HepG2 (cell line): Measurements from ENCODE around the gene FBXO24. TPM values are rescaled to one million over a fixed set of nuclear protein-coding genes. Genes with fewer than 3 reads are reported as not detected.
A peak's percentile ranks its signal among the peaks of the same experiment; 100 is the strongest.

Experiments used
- ADNP ChIP-seq: sonication (generic); formaldehyde crosslinking; IDR thresholded peaks from 2 replicates; pipeline ENCODE4 v1.4.0; 2020; ENCODE audit warnings: missing genetic modification reagents
- GATAD1 ChIP-seq: IDR thresholded peaks from 2 replicates; pipeline ENCODE4 v1.6.1; 2016; ENCODE audit warnings: missing genetic modification reagents, missing compliant biosample characterization
- POLR2G ChIP-seq: fragments of 200-400 bp; formaldehyde crosslinking; IDR thresholded peaks from 2 replicates; pipeline ENCODE4 v1.6.1; 2018; ENCODE audit warnings: mild to moderate bottlenecking, low read depth, low read length, moderate library complexity
- RARA ChIP-seq: IDR thresholded peaks from 2 replicates; pipeline ENCODE4 v1.6.1; 2016; ENCODE audit warnings: missing genetic modification reagents, missing compliant biosample characterization
- SATB2 ChIP-seq: sonication (generic); formaldehyde crosslinking; IDR thresholded peaks from 2 replicates; pipeline ENCODE4 v1.5.0; 2020; ENCODE audit warnings: missing genetic modification reagents
- SOX13 ChIP-seq, 3 experiments: fragments of 450-650 bp in 1 of 3; sonication (generic) in 1 of 3; formaldehyde crosslinking in 1 of 3; IDR thresholded peaks in 2 of 3; conservative IDR thresholded peaks in 1 of 3; 2 replicates each; pipeline versions ENCODE4 v1.5.0 to v1.6.1; 2016 to 2020; ENCODE audit warnings: antibody characterized with exemption in 1 of 3, mild to moderate bottlenecking in 1 of 3, missing compliant biosample characterization in 1 of 3, missing genetic modification reagents in 1 of 3, moderate library complexity in 1 of 3
- TBX2 ChIP-seq: sonication (generic); formaldehyde crosslinking; IDR thresholded peaks from 2 replicates; pipeline ENCODE4 v1.5.0; 2020; ENCODE audit warnings: missing genetic modification reagents, mild to moderate bottlenecking, borderline replicate concordance
- ZFP41 ChIP-seq: sonication (generic); formaldehyde crosslinking; IDR thresholded peaks from 2 replicates; pipeline ENCODE4 v1.4.0; 2020; ENCODE audit warnings: mild to moderate bottlenecking, missing genetic modification reagents, borderline replicate concordance
- ZNF232 ChIP-seq: sonication (generic); formaldehyde crosslinking; IDR thresholded peaks from 2 replicates; pipeline ENCODE4 v1.4.0; 2020; ENCODE audit warnings: missing genetic modification reagents, borderline replicate concordance
- ZNF274 ChIP-seq: sonication (generic); formaldehyde crosslinking; IDR thresholded peaks from 2 replicates; pipeline ENCODE4 v1.5.1; 2020; ENCODE audit warnings: mild to moderate bottlenecking, missing genetic modification reagents
- ZNF350 ChIP-seq: sonication (generic); formaldehyde crosslinking; IDR thresholded peaks from 2 replicates; pipeline ENCODE4 v1.4.0; 2020; ENCODE audit warnings: mild to moderate bottlenecking, low read depth, missing genetic modification reagents, borderline replicate concordance
- ZNF747 ChIP-seq: sonication (generic); formaldehyde crosslinking; IDR thresholded peaks from 2 replicates; pipeline ENCODE4 v1.8.1; 2023; ENCODE audit warnings: missing genetic modification reagents, mild to moderate bottlenecking, borderline replicate concordance
- polyA plus RNA-seq, 8 experiments: library from polyadenylated mRNA; depleted of rRNA in 3 of 8; stranded (reverse) in 7 of 8; unstranded in 1 of 8; fragments of >200 nt; fragmentation: Illumina TruSeq in 4 of 8; extraction: Trizol in 4 of 8; gene quantifications; 2 replicates each; pipeline versions ENCODE4 v1.2.1 to v1.2.3, GENCODE V29; 2011 to 2016; ENCODE audit warnings: low read depth in 4 of 8, missing spikeins in 1 of 8, mixed read lengths in 1 of 8; ENCODE audit not compliant: insufficient read depth in 1 of 8
- total RNA-seq, 5 experiments: library from RNA; depleted of rRNA; stranded (reverse); fragments of >200 nt; fragmentation: Illumina TruSeq; extraction: Trizol; gene quantifications; 2 replicates each; pipeline ENCODE4 v1.2.3, GENCODE V29; 2016; ENCODE audit warnings: low read depth in 1 of 5
- TF ChIP-seq, protein P1 (sequence below): IDR thresholded peaks from 2 replicates; pipeline ENCODE4 v1.6.1; 2016; ENCODE audit warnings: missing compliant biosample characterization, missing genetic modification reagents, borderline replicate concordance
- TF ChIP-seq, protein P2 (sequence below): IDR thresholded peaks from 2 replicates; pipeline ENCODE4 v1.6.1; 2016; ENCODE audit warnings: control low read depth
- TF ChIP-seq, protein P3 (sequence below), 2 experiments: fragments of 450-650 bp in 1 of 2; sonication (generic) in 1 of 2; formaldehyde crosslinking in 1 of 2; IDR thresholded peaks; 2 replicates each; pipeline versions ENCODE4 v1.6.1 to v1.8.0; 2016 to 2022; ENCODE audit warnings: antibody characterized with exemption in 1 of 2, mild to moderate bottlenecking in 1 of 2, missing genetic modification reagents in 1 of 2
- TF ChIP-seq, protein P4 (sequence below): sonication (generic); formaldehyde crosslinking; IDR thresholded peaks from 2 replicates; pipeline ENCODE4 v1.4.0; 2020; ENCODE audit warnings: missing genetic modification reagents

The FBXO24 gene
- total and polyA plus RNA-seq, 2 of the 13 experiments (the other 11 are each of a cell fraction or from before 2014, with no cell fraction given), result 0.20 to 0.55 TPM

DNA sequence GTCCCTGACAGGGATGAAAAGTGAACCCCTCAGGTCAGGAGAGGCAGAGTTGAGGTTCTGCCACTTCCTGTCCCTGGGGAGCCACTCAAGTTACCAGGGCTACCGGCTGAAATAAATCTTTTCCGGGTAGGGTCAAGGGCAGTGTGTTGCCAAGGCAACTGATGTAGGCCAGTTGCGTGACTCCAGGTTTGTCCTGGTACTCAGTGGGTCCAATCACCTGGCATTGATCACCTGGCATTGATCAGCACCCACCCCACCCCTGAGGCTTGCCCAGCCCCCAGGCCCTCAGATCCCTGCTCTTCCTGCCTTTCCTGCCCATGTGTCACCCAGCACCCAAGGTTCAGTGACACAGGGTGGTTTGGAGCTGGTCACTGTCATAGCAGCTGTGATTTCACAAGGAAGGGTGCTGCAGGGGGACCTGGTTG, 18.4 kb upstream of the FBXO24 start (continued):
- TF ChIP-seq ZNF232 (CRISPR knock-in tag) (0 out of 2 replicates have a peak, but pooled peaks have one; percentile 15), GATAD1 (CRISPR knock-in tag) (no peak), ZNF747 (peak; percentile 63; the same call in 1 of the 2 replicates), SOX13 (IDR thresholded peaks at IDR 0.05) (no peak), SOX13 (CRISPR knock-in tag; conservative IDR thresholded peaks at IDR 0.05 in 1 of 2, IDR thresholded peaks at IDR 0.05 in 1 of 2) (no peak), POLR2G (peak; percentile 13), SATB2 (no peak; the same call in 1 of the 2 replicates), ZNF350 (CRISPR knock-in tag) (0 out of 2 replicates have a peak, but pooled peaks have one; percentile 13), RARA (CRISPR knock-in tag) (peak; percentile 86), ADNP (CRISPR knock-in tag) (no peak), ZNF274 (CRISPR knock-in tag) (no peak), TBX2 (CRISPR knock-in tag) (peak; percentile 7; the same call in 1 of the 2 replicates), ZFP41 (0 out of 2 replicates have a peak, but pooled peaks have one; percentile 13)
- TF ChIP-seq, protein P1, sequence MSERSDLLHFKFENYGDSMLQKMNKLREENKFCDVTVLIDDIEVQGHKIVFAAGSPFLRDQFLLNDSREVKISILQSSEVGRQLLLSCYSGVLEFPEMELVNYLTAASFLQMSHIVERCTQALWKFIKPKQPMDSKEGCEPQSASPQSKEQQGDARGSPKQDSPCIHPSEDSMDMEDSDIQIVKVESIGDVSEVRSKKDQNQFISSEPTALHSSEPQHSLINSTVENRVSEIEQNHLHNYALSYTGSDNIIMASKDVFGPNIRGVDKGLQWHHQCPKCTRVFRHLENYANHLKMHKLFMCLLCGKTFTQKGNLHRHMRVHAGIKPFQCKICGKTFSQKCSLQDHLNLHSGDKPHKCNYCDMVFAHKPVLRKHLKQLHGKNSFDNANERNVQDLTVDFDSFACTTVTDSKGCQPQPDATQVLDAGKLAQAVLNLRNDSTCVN (CRISPR knock-in tag), result peak; percentile 3; the same call in 1 of the 2 replicates
- TF ChIP-seq, protein P2, sequence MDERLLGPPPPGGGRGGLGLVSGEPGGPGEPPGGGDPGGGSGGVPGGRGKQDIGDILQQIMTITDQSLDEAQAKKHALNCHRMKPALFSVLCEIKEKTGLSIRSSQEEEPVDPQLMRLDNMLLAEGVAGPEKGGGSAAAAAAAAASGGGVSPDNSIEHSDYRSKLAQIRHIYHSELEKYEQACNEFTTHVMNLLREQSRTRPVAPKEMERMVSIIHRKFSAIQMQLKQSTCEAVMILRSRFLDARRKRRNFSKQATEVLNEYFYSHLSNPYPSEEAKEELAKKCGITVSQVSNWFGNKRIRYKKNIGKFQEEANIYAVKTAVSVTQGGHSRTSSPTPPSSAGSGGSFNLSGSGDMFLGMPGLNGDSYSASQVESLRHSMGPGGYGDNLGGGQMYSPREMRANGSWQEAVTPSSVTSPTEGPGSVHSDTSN (CRISPR knock-in tag), result 0 out of 2 replicates have a peak, but pooled peaks have one; percentile 17
- TF ChIP-seq, protein P3, sequence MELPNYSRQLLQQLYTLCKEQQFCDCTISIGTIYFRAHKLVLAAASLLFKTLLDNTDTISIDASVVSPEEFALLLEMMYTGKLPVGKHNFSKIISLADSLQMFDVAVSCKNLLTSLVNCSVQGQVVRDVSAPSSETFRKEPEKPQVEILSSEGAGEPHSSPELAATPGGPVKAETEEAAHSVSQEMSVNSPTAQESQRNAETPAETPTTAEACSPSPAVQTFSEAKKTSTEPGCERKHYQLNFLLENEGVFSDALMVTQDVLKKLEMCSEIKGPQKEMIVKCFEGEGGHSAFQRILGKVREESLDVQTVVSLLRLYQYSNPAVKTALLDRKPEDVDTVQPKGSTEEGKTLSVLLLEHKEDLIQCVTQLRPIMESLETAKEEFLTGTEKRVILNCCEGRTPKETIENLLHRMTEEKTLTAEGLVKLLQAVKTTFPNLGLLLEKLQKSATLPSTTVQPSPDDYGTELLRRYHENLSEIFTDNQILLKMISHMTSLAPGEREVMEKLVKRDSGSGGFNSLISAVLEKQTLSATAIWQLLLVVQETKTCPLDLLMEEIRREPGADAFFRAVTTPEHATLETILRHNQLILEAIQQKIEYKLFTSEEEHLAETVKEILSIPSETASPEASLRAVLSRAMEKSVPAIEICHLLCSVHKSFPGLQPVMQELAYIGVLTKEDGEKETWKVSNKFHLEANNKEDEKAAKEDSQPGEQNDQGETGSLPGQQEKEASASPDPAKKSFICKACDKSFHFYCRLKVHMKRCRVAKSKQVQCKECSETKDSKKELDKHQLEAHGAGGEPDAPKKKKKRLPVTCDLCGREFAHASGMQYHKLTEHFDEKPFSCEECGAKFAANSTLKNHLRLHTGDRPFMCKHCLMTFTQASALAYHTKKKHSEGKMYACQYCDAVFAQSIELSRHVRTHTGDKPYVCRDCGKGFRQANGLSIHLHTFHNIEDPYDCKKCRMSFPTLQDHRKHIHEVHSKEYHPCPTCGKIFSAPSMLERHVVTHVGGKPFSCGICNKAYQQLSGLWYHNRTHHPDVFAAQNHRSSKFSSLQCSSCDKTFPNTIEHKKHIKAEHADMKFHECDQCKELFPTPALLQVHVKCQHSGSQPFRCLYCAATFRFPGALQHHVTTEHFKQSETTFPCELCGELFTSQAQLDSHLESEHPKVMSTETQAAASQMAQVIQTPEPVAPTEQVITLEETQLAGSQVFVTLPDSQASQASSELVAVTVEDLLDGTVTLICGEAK (IDR thresholded peaks at IDR 0.05), result no peak
- TF ChIP-seq, protein P3 (CRISPR knock-in tag; IDR thresholded peaks at IDR 0.05), result no peak; the same call in 1 of the 2 replicates
- TF ChIP-seq, protein P4, sequence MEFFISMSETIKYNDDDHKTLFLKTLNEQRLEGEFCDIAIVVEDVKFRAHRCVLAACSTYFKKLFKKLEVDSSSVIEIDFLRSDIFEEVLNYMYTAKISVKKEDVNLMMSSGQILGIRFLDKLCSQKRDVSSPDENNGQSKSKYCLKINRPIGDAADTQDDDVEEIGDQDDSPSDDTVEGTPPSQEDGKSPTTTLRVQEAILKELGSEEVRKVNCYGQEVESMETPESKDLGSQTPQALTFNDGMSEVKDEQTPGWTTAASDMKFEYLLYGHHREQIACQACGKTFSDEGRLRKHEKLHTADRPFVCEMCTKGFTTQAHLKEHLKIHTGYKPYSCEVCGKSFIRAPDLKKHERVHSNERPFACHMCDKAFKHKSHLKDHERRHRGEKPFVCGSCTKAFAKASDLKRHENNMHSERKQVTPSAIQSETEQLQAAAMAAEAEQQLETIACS (CRISPR knock-in tag), result 0 out of 2 replicates have a peak, but pooled peaks have one; percentile 16
